G401.6 (cell line): ENCODE data around the gene BICRA.
"Not testable (repeated sequence)": the region's sequence is repeated elsewhere in the genome, so short reads cannot be mapped to it uniquely, and the experiment has no call there.

ENCODE experiments used
- FAIRE-seq: peaks from 2 replicates; lab custom pipeline; 2012; peaks lifted over from hg19 to GRCh38; lab: Jason Lieb, UNC

Gene BICRA

GRCh38 chr19:47663911-47664771, 55.2 kb downstream of the BICRA start:
- no peak for FAIRE-seq

- FAIRE-seq: not testable (repeated sequence)
Measured at GRCh38 chr19:47668556-47668955, 59.6 kb downstream of the BICRA start.

- no peak for FAIRE-seq
Measured at GRCh38 chr19:47670736-47671135, 61.8 kb downstream of the BICRA start.

- FAIRE-seq: no peak
Measured at GRCh38 chr19:47671499-47671898, 62.6 kb downstream of the BICRA start.

GRCh38 chr19:47673426-47673825, 64.5 kb downstream of the BICRA start:
- no peak for FAIRE-seq

- FAIRE-seq: no peak
Measured at GRCh38 chr19:47674548-47674947, 65.6 kb downstream of the BICRA start.

- FAIRE-seq: no peak
Measured at GRCh38 chr19:47675271-47675670, 66.3 kb downstream of the BICRA start.

GRCh38 chr19:47675859-47676258, 66.9 kb downstream of the BICRA start:
- FAIRE-seq: no peak

- FAIRE-seq: no peak
Measured at GRCh38 chr19:47676811-47677210, 67.9 kb downstream of the BICRA start.

- FAIRE-seq: no peak
Measured at GRCh38 chr19:47679251-47679900, 70.4 kb downstream of the BICRA start.

- no peak for FAIRE-seq
Measured at GRCh38 chr19:47679922-47680857, 71.3 kb downstream of the BICRA start.

- no peak for FAIRE-seq
Measured at GRCh38 chr19:47680858-47681332, 72.0 kb downstream of the BICRA start.

GRCh38 chr19:47681388-47681787, 72.5 kb downstream of the BICRA start:
- no peak for FAIRE-seq

- FAIRE-seq: no peak
Measured at GRCh38 chr19:47681936-47682335, 73.0 kb downstream of the BICRA start.

- no peak for FAIRE-seq
Measured at GRCh38 chr19:47682939-47683338, 74.0 kb downstream of the BICRA start.

GRCh38 chr19:47686679-47687450, 77.9 kb downstream of the BICRA start:
- FAIRE-seq: no peak

- FAIRE-seq: no peak
Measured at GRCh38 chr19:47687906-47688305, 79.0 kb downstream of the BICRA start.

GRCh38 chr19:47691090-47691489, 82.2 kb downstream of the BICRA start:
- FAIRE-seq: no peak

GRCh38 chr19:47691782-47692181, 82.8 kb downstream of the BICRA start:
- no peak for FAIRE-seq

GRCh38 chr19:47693489-47693888, 84.6 kb downstream of the BICRA start:
- no peak for FAIRE-seq

- no peak for FAIRE-seq
Measured at GRCh38 chr19:47693903-47694302, 85.0 kb downstream of the BICRA start.
